ENCODE measurements around the gene RPL26.
"Not testable (repeated sequence)": the region's sequence is repeated elsewhere in the genome, so short reads cannot be mapped to it uniquely, and the experiment has no call there.

Gene RPL26

GRCh38 chr17:8408371-8408770 lies 25.4 kb upstream of the RPL26 start:
- TF ChIP-seq CTCF (IDR thresholded peaks at IDR 0.05; ENCODE audit: extremely low read depth, missing control alignments): no peak
- DNase-seq (ENCODE audit: low spot score): no peak

GRCh38 chr17:8406174-8406573 lies 23.2 kb upstream of the RPL26 start:
- DNase-seq (ENCODE audit: low spot score): no peak
- TF ChIP-seq CTCF (IDR thresholded peaks at IDR 0.05; ENCODE audit: extremely low read depth, missing control alignments): no peak

GRCh38 chr17:8405499-8406016 lies 22.6 kb upstream of the RPL26 start:
- DNase-seq (ENCODE audit: low spot score): no peak
- no peak for TF ChIP-seq CTCF (IDR thresholded peaks at IDR 0.05; ENCODE audit: extremely low read depth, missing control alignments)

- DNase-seq (ENCODE audit: low spot score): no peak
- TF ChIP-seq CTCF (IDR thresholded peaks at IDR 0.05; ENCODE audit: extremely low read depth, missing control alignments): no peak
Measured at GRCh38 chr17:8402921-8403536, 20.0 kb upstream of the RPL26 start.

- no peak for DNase-seq (ENCODE audit: low spot score)
- no peak for TF ChIP-seq CTCF (IDR thresholded peaks at IDR 0.05; ENCODE audit: extremely low read depth, missing control alignments)
Measured at GRCh38 chr17:8401107-8401506, 18.1 kb upstream of the RPL26 start.

- no peak for DNase-seq (ENCODE audit: low spot score)
- TF ChIP-seq CTCF (IDR thresholded peaks at IDR 0.05; ENCODE audit: extremely low read depth, missing control alignments): no peak
Measured at GRCh38 chr17:8398980-8399379, 16.0 kb upstream of the RPL26 start.

GRCh38 chr17:8397636-8398035 lies 14.6 kb upstream of the RPL26 start, which contains the start of gene RNF222:
RNF222 (minus strand) TSS chr17:8397827; CDS start chr17:8393461, 4,366 bp downstream.
- TF ChIP-seq CTCF (IDR thresholded peaks at IDR 0.05; ENCODE audit: extremely low read depth, missing control alignments): no peak
- DNase-seq (ENCODE audit: low spot score): no peak

GRCh38 chr17:8394497-8394896 lies 11.5 kb upstream of the RPL26 start:
- DNase-seq (ENCODE audit: low spot score): not testable (repeated sequence)
